ENCODE data around the gene NEIL1. TPM values are rescaled to one million over a fixed set of nuclear protein-coding genes. Genes with fewer than 3 reads are reported as not detected.

The NEIL1 gene
- total and polyA plus RNA-seq, 2 donors (not counting 1 experiment from before 2014, with no cell fraction given): 0.68 to 6.3 TPM

GRCh38 chr15:75367913-75368688, 21.3 kb downstream of the NEIL1 start, which contains the start of gene MAN2C1:
MAN2C1 (minus strand) TSS chr15:75368607; CDS start chr15:75368583, 24 bp downstream.
- Histone ChIP-seq H2AFZ (ENCODE audit: low read length) (peak within 1 kb of the TSS; percentile 73), H3K4me3 (replicated peaks in 1 of 4; ENCODE audit: control extremely low read depth in 1 of 4, insufficient read depth in 1 of 4, low read depth in 3 of 4, low read length in 4 of 4) (peak within 1 kb of the TSS; percentile 63 to 88 (median 73)), H4K20me1 (ENCODE audit: control insufficient read depth, extremely low read depth, insufficient read depth, low read length) (no peaks in the 10 kb centered on the region), H3K27ac (ENCODE audit: insufficient read depth, low read length) (peak within 1 kb of the TSS; percentile 86), H3K79me2 (ENCODE audit: control insufficient read depth, insufficient read depth, low read length) (peaks cover 8% of the 10 kb centered on the region), H3K9ac (ENCODE audit: insufficient read depth, low read length) (peak within 1 kb of the TSS; percentile 92), H3K36me3 (ENCODE audit: control insufficient read depth, insufficient read depth, low read length) (peaks cover 15% of the 10 kb centered on the region), H3K27me3 (ENCODE audit: control insufficient read depth, insufficient read depth, low read length) (no peaks in the 10 kb centered on the region), H3K4me2 (ENCODE audit: extremely low read depth, insufficient read depth, low read length) (peak within 1 kb of the TSS; percentile 100), H3K9me3 (ENCODE audit: control insufficient read depth, insufficient read depth, low read depth, low read length) (no peaks in the 10 kb centered on the region), H3K4me1 (ENCODE audit: control insufficient read depth, extremely low read depth, insufficient read depth, low read length) (peaks cover 9% of the 10 kb centered on the region)
- TF ChIP-seq CTCF (conservative IDR thresholded peaks at IDR 0.05 in 1 of 2, IDR thresholded peaks at IDR 0.05 in 1 of 2; ENCODE audit: low read depth in 1 of 2, low read length in 2 of 2) (peak; percentile 45 to 81), EZH2 (IDR thresholded peaks at IDR 0.05; ENCODE audit: low read length, missing control alignments) (no peak)
- DNase-seq (ENCODE audit: low read depth in 2 of 2): peak; percentile 94 to 96

- H3K9me3 ChIP-seq (ENCODE audit: control insufficient read depth, insufficient read depth, low read depth, low read length): no peaks in the 10 kb centered on the region
- H3K4me1 ChIP-seq (ENCODE audit: control insufficient read depth, extremely low read depth, insufficient read depth, low read length): peaks cover 9% of the 10 kb centered on the region
- no peaks in the 10 kb centered on the region for H3K27me3 ChIP-seq (ENCODE audit: control insufficient read depth, insufficient read depth, low read length)
- peaks cover 8% of the 10 kb centered on the region for H3K79me2 ChIP-seq (ENCODE audit: control insufficient read depth, insufficient read depth, low read length)
- TF ChIP-seq EZH2 (IDR thresholded peaks at IDR 0.05; ENCODE audit: low read length, missing control alignments): no peak
- TF ChIP-seq CTCF (conservative IDR thresholded peaks at IDR 0.05 in 1 of 2, IDR thresholded peaks at IDR 0.05 in 1 of 2; ENCODE audit: low read depth in 1 of 2, low read length in 2 of 2): no peak
- no peaks in the 10 kb centered on the region for H4K20me1 ChIP-seq (ENCODE audit: control insufficient read depth, extremely low read depth, insufficient read depth, low read length)
- peak overlapping the region; percentile 73 for H2AFZ ChIP-seq (ENCODE audit: low read length)
- peak overlapping the region; percentile 86 for H3K27ac ChIP-seq (ENCODE audit: insufficient read depth, low read length)
- peaks cover 16% of the 10 kb centered on the region for H3K36me3 ChIP-seq (ENCODE audit: control insufficient read depth, insufficient read depth, low read length)
- peak overlapping the region; percentile 92 for H3K9ac ChIP-seq (ENCODE audit: insufficient read depth, low read length)
- peak overlapping the region; percentile 63 to 88 (median 73) for H3K4me3 ChIP-seq (replicated peaks in 1 of 4; ENCODE audit: control extremely low read depth in 1 of 4, insufficient read depth in 1 of 4, low read depth in 3 of 4, low read length in 4 of 4)
- peak; percentile 19 to 39 for DNase-seq (ENCODE audit: low read depth in 2 of 2)
- peak overlapping the region; percentile 100 for H3K4me2 ChIP-seq (ENCODE audit: extremely low read depth, insufficient read depth, low read length)
These were observed 21.9 kb downstream of the NEIL1 start for GRCh38 chr15:75368689-75369239.

- H3K27ac ChIP-seq (ENCODE audit: insufficient read depth, low read length): no peak overlapping the region
- H3K9ac ChIP-seq (ENCODE audit: insufficient read depth, low read length): no peak overlapping the region
- H4K20me1 ChIP-seq (ENCODE audit: control insufficient read depth, extremely low read depth, insufficient read depth, low read length): no peaks in the 10 kb centered on the region
- no peak overlapping the region for H3K4me2 ChIP-seq (ENCODE audit: extremely low read depth, insufficient read depth, low read length)
- no peaks in the 10 kb centered on the region for H3K27me3 ChIP-seq (ENCODE audit: control insufficient read depth, insufficient read depth, low read length)
- H3K9me3 ChIP-seq (ENCODE audit: control insufficient read depth, insufficient read depth, low read depth, low read length): no peaks in the 10 kb centered on the region
- no peak for DNase-seq (ENCODE audit: low read depth in 2 of 2)
- peaks cover 8% of the 10 kb centered on the region for H3K79me2 ChIP-seq (ENCODE audit: control insufficient read depth, insufficient read depth, low read length)
- H3K4me1 ChIP-seq (ENCODE audit: control insufficient read depth, extremely low read depth, insufficient read depth, low read length): peaks cover 9% of the 10 kb centered on the region
- H3K4me3 ChIP-seq (replicated peaks in 1 of 4; ENCODE audit: control extremely low read depth in 1 of 4, insufficient read depth in 1 of 4, low read depth in 3 of 4, low read length in 4 of 4): no peak overlapping the region
- TF ChIP-seq CTCF (conservative IDR thresholded peaks at IDR 0.05 in 1 of 2, IDR thresholded peaks at IDR 0.05 in 1 of 2; ENCODE audit: low read depth in 1 of 2, low read length in 2 of 2) (no peak), EZH2 (IDR thresholded peaks at IDR 0.05; ENCODE audit: low read length, missing control alignments) (no peak)
- peaks cover 10% of the 10 kb centered on the region for H3K36me3 ChIP-seq (ENCODE audit: control insufficient read depth, insufficient read depth, low read length)
- H2AFZ ChIP-seq (ENCODE audit: low read length): no peak overlapping the region
These were observed 23.2 kb downstream of the NEIL1 start for GRCh38 chr15:75369897-75370581.

All from fibroblast of lung (primary cell).